NCI-H146 treated with DMSO at 0.1 percent for 48 hours (cell line): ENCODE measurements around the gene ATF5.

ENCODE experiments used
- DNase-seq: peaks from one replicate; lab custom pipeline; 2025; ENCODE audit not compliant: unreplicated experiment; lab: John Stamatoyannopoulos, UW

The ATF5 gene

DNA sequence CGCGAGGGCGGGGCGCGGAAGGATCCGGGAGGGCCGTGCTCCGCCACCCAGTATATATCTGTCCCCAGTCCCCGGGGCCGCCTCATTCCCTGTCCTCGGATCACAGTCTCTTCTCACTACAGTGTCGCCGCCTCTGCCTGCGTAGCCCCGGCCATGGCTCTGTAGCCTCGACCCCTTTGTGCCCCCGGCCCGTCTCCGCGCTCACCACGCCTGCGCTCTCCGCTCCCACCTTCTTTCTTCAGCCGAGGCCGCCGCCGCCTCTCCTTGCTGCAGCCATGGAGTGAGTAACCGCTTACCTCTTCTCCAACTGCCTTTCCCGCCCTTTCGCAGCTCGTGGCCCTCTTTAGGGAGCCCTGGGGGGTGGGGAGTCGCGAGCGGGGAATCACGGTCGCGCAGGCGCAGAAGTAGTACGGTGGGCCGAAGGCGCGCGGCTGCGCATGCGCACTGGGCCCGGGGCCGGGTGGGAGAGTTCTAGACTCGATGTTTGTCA lies at the start of gene ATF5, which contains the start of gene NUP62:
ATF5 (plus strand) TSS at position 85 of the 490 bp plus-strand sequence. CDS start 1,646 bp downstream, outside the sequence.
NUP62 (minus strand) TSS at position 384 of the 490 bp plus-strand sequence. CDS start 19,697 bp downstream, outside the sequence.
- peak; percentile 95 for DNase-seq

DNA sequence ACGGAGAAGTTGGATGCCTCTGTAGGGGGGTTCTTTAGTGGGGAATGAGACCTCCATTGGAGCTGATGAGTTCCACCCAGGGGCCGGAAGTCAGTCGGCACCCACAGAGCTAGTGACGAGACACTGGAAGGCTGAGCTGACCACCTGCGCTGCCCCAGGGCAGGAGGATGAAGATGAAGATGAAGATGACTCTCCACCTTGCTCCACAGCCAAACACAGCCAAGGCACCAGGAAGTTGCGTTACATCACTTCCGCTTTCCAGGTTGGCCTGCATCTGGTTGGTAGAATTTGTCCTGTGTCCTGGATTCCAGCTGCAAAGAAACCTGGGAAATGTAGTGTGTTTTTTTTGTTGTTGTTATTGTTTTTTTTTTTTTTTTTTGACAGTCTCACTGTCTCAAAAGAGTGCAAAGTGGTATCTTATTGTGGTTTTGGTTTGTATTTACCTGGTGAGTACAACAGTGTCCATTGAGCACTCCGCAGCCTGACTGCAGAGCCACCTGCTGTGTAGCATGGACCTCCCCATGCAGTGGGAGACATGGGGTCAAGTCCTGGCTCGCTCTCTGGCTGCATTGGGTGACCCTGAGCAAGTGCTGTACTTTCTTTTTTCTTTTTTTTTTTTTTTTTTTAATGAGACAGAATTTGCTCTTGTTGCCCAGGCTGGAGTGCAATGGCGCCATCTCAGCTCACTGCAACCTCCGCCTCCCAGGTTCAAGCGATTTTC lies 49.6 kb upstream of the ATF5 start:
- no peak for DNase-seq

DNA sequence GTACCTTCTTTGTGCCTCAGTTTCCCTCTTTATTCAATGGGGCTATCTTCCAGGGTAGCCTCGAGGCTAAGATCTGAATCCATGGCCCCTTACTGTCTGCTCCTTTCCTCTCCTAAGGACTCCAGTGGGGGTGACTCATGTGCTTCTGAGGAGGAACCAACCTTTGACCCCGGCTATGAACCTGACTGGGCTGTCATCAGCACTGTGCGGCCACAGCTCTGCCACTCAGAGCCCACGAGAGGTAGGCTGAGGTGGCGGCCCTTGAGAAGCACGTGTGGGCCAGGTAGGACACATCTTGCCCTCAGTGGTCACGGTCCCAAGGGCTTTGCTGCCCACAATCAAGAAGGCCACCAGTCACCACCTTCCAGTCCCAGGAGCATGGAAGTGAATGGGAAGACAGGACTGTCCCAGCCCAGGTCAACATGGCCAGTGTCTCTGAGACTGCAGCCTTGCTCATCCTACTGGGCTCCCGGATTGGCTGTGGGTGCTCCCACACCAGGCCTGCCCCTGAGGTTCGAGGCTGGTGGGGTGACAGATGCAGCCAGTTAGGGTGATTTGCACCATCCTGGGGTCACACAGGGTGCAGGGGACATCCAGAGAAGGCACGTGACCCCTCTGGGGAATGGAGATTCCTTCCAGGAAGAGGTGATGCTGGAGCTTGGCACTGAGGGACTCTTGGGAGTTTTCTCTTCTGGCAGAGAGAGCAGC lies 48.7 kb upstream of the ATF5 start:
- no peak for DNase-seq

DNA sequence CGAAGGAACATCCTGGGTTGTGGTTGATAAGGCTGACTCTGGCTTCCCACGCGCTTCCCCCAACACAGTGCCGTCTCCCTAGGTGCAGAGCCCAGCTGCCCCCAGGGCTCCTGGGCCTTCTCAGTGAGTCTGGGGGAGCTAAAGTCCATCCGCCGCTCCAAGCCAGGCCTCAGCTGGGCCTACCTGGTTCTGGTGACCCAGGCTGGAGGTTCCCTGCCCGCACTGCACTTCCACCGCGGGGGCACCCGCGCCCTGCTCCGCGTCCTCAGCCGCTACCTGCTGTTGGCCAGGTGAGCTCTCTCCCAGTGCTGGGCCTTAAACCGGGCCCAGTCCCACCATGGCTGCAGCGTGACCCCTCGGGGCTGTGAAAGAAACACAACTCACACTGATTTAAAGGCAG lies 47.8 kb upstream of the ATF5 start:
- no peak for DNase-seq

DNA sequence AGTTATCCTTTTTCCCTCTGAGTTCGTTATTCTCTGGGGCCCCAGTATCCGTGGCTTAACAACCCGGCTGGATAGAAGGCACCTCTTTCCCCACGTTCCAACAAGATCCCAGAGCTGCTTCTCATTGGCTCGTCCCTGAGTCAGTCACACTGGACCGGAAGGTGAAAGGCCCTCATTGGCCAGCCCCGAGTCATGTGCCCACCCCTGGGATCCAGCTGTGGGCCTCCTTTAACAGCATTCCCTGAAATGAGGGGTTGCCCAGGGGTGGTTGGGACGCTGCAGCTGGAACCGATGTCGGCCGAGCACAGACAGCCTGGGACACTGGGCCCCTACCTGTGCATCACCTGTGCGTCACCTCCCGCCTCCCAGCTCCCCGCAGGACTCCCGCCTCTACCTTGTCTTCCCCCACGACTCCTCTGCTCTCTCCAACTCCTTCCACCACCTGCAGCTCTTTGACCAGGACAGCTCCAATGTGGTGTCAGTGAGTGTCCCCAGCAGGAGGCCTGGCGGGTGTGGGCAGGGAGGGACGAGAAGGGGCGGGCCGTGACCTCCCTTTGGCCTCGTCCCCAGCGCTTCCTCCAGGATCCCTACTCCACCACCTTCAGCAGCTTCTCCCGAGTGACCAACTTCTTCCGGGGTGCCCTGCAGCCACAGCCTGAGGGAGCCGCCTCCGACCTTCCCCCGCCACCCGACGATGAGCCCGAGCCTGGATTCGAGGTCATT lies 47.2 kb upstream of the ATF5 start:
- DNase-seq, result no peak

- DNase-seq, result no peak
Measured at GRCh38 chr19:49882643-49883042, 46.4 kb upstream of the ATF5 start.

DNA sequence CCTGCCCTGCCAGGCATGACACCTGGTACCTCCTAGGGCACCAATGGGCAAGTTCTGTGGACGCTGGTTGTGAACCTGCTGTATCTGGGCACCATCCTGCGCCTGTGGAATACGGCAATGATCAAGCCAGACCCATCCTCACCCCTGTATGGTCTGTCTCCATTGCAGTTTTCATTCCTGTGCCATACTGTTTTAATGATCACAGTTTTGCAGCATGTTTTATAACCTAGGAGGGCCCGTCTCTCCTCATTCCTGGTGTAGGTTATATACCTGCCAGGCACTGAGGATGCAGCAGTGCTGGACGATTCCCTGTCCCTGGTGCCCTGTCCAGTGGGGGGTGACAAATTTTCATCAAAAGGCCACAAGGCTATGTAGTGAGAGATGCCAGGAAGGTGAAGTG lies 45.9 kb upstream of the ATF5 start:
- DNase-seq, result no peak

DNA sequence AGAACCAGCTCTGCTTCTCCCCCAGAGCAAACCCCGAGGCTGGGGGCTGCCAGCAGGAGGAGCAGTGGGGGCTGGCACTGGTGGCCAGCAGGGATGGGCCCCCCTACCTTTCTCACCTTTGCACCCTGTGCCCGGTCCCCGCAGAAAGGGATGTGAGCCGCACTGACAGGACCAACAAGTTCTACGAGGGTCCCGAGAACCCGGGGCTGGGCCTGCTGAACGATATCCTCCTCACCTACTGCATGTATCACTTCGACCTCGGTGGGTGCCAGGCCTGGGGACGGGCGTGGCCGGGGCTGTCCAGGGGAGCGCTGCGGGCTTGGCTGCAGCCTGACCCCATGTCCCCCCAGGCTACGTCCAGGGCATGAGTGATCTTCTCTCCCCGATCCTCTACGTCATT lies 44.9 kb upstream of the ATF5 start:
- no peak for DNase-seq

- no peak for DNase-seq
Measured at GRCh38 chr19:49884760-49885159, 44.2 kb upstream of the ATF5 start.

DNA sequence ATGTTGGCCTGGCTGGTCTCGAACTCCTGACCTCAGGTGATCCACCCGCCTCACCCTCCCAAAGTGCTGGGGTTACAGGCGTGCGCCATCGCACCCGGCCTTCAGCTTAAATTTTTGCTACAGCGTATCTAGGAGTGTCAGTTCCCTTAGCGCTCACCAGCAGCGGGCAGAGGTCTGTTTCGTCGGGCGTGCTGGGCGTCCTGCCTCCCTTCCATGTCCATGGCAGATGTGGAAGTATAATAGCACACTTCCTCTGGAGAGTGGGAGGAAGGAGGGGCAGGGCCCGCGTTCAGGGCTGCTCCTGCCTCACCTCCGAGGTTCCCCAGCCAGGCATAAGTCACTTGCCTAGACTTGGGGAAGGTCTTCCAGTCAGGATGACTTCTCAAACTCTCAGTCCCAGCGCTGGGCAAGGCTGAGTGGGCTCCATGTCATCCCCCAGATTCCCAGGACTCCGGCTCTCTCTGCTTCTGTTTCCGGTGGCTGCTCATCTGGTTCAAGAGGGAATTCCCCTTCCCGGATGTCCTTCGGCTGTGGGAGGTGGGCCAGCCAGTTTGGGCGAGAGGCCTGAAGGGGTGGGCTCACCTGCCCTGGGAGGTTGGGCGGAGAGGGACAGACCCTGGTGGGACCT lies 41.9 kb upstream of the ATF5 start:
- no peak for DNase-seq

GRCh38 chr19:49887665-49888509 lies 41.1 kb upstream of the ATF5 start:
- DNase-seq, result no peak

DNA sequence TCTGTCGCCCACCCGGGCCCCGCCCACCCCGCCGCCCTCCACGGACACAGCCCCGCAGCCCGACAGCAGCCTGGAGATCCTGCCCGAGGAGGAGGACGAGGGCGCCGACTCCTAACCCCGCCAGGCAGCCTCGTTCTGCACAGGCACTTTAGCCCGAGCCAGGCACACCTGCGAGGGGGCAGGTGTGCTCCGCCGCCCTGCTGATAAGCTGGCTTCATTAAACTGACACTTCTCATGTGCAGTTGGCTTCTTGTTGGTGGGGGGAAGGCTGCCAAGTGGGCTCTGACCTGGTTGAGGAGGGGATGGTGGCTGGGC lies 40.5 kb upstream of the ATF5 start:
- peak; percentile 64 for DNase-seq

- DNase-seq, result no peak
Measured at GRCh38 chr19:49889038-49889686, 39.8 kb upstream of the ATF5 start.

DNA sequence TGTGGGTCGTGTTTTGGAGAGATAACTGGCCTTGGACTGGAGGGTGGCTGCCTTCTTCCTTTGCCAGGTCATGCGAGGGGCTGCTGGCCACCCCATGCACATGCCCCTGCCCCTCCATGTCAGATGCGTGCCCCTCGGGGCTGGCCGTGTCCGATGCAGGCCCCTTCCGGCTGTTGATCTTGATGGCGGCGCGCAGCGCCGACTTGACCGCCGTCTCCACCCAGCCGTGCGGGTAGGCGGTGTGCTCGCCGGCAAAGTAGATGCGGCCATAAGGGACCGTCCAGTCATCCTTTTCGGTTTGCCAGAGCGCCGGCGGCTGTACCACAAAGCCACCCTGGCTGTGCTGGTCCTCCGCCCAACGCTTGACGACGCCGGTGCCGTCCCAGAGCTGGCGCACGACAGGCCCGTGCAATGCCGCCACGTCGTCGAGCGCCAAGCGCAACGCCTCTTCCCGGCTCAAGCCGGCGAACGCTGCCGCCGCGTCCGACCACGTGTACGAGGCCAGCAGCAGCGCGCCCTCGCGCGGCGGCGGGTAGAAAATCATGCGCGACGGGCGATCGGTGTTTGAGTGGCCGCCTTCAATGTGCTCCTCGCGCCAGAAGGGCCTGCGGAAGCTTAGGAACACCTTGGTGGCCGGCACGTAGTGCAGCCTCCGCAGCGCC lies 39.2 kb upstream of the ATF5 start:
- peak; percentile 56 for DNase-seq

DNA sequence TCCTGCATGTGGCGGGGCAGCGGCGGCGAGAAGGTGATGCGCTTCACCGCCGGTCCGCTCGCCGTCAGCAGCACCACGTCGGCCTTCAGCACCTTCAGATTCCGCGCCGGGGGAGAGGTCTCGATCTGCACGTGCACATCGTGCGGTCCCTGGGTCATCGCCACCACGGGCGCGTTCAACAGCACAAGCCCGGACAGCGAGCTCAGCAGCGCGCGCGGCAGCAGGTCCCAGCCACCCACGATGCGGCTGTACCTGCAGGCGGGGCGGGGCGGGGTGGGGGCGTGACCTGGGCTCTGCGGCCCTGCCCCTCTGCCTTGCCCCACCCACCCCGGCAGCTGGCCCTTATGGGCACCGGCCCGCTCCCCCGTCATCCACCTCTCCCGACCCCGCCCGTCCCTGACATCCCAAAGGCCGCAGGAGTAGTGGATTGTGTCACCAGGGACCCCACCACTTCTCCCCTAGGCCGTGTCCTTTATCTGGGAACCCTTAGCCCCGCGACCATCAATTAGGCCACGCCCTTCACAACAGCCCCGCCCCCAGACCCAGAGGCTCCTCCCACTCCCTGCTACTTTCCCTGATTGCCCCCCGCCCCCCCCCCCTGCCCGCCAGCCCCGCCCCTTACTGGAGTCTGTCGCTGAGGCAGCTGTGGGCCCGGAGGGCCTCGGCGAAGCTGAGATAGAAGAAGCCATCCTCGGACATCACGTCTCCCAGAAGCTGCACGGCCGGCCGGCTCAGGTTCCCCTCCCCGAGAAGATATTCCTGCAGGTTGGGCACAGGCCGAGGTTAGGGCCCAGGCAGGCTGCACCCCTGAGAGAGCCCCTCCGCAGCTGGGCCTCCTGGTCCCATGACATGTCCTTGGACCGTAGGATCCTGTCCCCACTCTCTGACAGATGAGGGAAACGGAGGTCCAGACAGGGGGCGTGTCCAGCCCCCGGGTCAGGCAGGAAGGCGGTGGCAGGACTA lies 38.4 kb upstream of the ATF5 start:
- peak; percentile 68 for DNase-seq

DNA sequence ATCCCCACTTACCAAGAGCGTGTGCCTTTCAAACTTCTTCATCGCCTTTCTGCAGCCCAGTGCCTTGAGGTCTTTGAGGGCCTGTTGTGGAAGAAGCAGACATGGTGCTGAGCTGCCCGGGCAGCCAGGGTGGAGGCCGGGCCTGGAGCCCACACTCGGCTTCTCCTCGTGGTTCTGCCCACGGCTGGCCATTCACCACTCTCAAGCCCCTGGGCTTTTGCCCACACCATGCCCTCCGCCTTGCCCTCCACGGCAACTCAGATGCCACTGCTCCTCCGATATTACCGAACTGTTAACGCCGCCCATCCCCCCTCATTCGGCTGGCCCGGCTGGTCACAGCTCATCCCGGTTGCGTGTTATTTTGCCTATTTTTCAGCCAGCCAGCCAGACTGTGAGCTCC lies 37.6 kb upstream of the ATF5 start:
- no peak for DNase-seq

- no peak for DNase-seq
Measured at GRCh38 chr19:49892716-49893115, 36.3 kb upstream of the ATF5 start.

DNA sequence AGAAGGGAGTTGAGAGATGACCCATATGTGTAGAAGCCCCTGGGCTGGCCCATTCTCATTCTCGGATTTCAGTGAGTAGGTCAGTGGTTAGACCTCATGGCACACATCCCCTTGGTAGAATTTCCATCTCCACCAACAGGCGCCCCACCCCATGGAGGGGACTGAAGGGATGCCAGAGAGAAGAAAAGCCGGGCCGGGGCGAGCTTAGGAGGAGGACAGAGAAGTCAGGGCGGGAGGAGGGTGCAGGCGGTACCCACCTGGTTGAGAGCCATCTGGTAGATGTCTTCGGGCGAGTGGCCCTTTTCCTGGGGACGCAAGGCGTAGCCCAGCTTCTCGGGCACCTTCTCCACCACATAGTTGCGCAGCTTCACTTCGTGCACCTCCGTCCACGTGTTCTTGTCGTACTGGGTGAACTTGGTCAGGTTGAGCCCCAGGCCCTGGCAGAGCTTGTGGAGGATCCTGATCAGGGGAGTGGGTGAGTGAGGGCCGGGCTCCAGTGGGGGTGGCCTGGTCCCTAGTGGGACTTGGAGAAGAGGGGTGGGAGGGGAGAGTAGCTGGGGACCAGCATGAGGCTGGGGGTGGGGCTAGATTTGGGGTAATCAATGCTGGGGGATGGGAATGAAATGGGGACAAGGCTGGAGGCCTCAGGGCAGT lies 34.9 kb upstream of the ATF5 start:
- no peak for DNase-seq
